ENCODE measurements around the gene LRRTM3. TPM values are rescaled to one million over a fixed set of nuclear protein-coding genes. Genes with fewer than 3 reads are reported as not detected.

The LRRTM3 gene
- polyA plus RNA-seq, 1 experiment, result not detected

GRCh38 chr10:66990143-66990830, 64.5 kb downstream of the LRRTM3 start:
- Histone ChIP-seq H3K27me3 (ENCODE audit: control insufficient read depth, insufficient read depth, low read length) (no peaks in the 10 kb centered on the region), H3K36me3 (ENCODE audit: control insufficient read depth, insufficient read depth, low read length) (no peaks in the 10 kb centered on the region), H3K4me3 (ENCODE audit: low read depth, low read length) (no peak overlapping the region)
- ChIA-PET CTCF (no interaction called here), POLR2A (no interaction called here)
- no peak for TF ChIP-seq CTCF (IDR thresholded peaks at IDR 0.05; ENCODE audit: insufficient read depth, low read depth, low read length)
- DNase-seq (ENCODE audit: low read depth), result no peak

GRCh38 chr10:66996996-66997395, 71.2 kb downstream of the LRRTM3 start:
- TF ChIP-seq CTCF (IDR thresholded peaks at IDR 0.05; ENCODE audit: insufficient read depth, low read depth, low read length), result no peak
- POLR2A ChIA-PET, result no interaction called here
- no peak for DNase-seq (ENCODE audit: low read depth)

GRCh38 chr10:66999762-67000545, 74.1 kb downstream of the LRRTM3 start:
- H3K4me3 ChIP-seq (ENCODE audit: low read depth, low read length), result no peak overlapping the region
- no peak for TF ChIP-seq CTCF (IDR thresholded peaks at IDR 0.05; ENCODE audit: insufficient read depth, low read depth, low read length)
- H3K36me3 ChIP-seq (ENCODE audit: control insufficient read depth, insufficient read depth, low read length), result no peaks in the 10 kb centered on the region
- ChIA-PET POLR2A (no interaction called here), CTCF (no interaction called here)
- no peak for DNase-seq (ENCODE audit: low read depth)
- H3K27me3 ChIP-seq (ENCODE audit: control insufficient read depth, insufficient read depth, low read length), result no peaks in the 10 kb centered on the region

More at GRCh38 chr10:66996996-66997395, 71.2 kb downstream of the LRRTM3 start:
- H3K4me3 ChIP-seq (ENCODE audit: low read depth, low read length), result no peak overlapping the region
- CTCF ChIA-PET, result no interaction called here
- no peaks in the 10 kb centered on the region for H3K27me3 ChIP-seq (ENCODE audit: control insufficient read depth, insufficient read depth, low read length)
- H3K36me3 ChIP-seq (ENCODE audit: control insufficient read depth, insufficient read depth, low read length), result no peaks in the 10 kb centered on the region

GRCh38 chr10:67004690-67005089, 78.9 kb downstream of the LRRTM3 start:
- H3K4me3 ChIP-seq (ENCODE audit: low read depth, low read length), result no peak overlapping the region
- no peaks in the 10 kb centered on the region for H3K27me3 ChIP-seq (ENCODE audit: control insufficient read depth, insufficient read depth, low read length)
- TF ChIP-seq CTCF (IDR thresholded peaks at IDR 0.05; ENCODE audit: insufficient read depth, low read depth, low read length), result no peak
- ChIA-PET POLR2A (no interaction called here), CTCF (no interaction called here)
- H3K36me3 ChIP-seq (ENCODE audit: control insufficient read depth, insufficient read depth, low read length), result no peaks in the 10 kb centered on the region
- no peak for DNase-seq (ENCODE audit: low read depth)

- H3K27me3 ChIP-seq (ENCODE audit: control insufficient read depth, insufficient read depth, low read length), result no peaks in the 10 kb centered on the region
- no peak for TF ChIP-seq CTCF (IDR thresholded peaks at IDR 0.05; ENCODE audit: insufficient read depth, low read depth, low read length)
- ChIA-PET POLR2A (no interaction called here), CTCF (no interaction called here)
- no peaks in the 10 kb centered on the region for H3K36me3 ChIP-seq (ENCODE audit: control insufficient read depth, insufficient read depth, low read length)
- DNase-seq (ENCODE audit: low read depth), result no peak
- H3K4me3 ChIP-seq (ENCODE audit: low read depth, low read length), result no peak overlapping the region
These were observed 80.1 kb downstream of the LRRTM3 start for GRCh38 chr10:67005981-67006380.

Measured in BJ (cell line).